ENCODE measurements around the gene ENPP4. TPM values are rescaled to one million over a fixed set of nuclear protein-coding genes. Genes with fewer than 3 reads are reported as not detected.
A peak's percentile ranks its signal among the peaks of the same experiment; 100 is the strongest.
"Not testable (repeated sequence)": the region's sequence is repeated elsewhere in the genome, so short reads cannot be mapped to it uniquely, and the experiment has no call there.

Gene ENPP4
- total RNA-seq, 1 donor from 2014 or later, result 3.1 TPM

DNA sequence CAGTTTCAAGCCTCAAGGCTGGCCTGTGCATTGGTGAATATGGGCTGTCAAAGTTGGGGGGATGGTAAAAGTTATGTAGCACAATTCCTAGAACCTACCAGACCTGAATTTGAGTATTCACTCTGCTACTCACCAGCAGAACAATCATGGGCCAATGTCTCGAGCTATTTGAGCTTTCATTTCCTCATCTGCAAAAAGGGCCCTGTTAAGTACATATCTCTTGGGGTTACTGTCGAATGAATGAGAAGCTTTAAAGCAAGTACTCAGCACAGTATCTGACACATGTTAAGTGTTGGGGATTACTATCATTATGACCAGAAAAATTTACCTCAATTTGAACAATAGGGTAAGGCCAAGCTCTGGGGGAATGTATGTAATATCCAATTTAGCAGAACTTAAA, 13.5 kb upstream of the ENPP4 start:
- Mint-ChIP-seq H3K27me3 (ENCODE audit: unreplicated experiment) (peaks cover 4% of the 10 kb centered on the region), H3K4me1 (ENCODE audit: low read depth, unreplicated experiment) (no peaks in the 10 kb centered on the region), H3K36me3 (ENCODE audit: unreplicated experiment) (no peaks in the 10 kb centered on the region), H3K27ac (ENCODE audit: unreplicated experiment) (no peak overlapping the region), H3K9me3 (ENCODE audit: unreplicated experiment) (no peaks in the 10 kb centered on the region), H3K4me3 (ENCODE audit: unreplicated experiment) (no peak overlapping the region)
- no peak for TF ChIP-seq CTCF (IDR thresholded peaks at IDR 0.05; ENCODE audit: partially characterized antibody, unreplicated experiment)
- no peak for DNase-seq

DNA sequence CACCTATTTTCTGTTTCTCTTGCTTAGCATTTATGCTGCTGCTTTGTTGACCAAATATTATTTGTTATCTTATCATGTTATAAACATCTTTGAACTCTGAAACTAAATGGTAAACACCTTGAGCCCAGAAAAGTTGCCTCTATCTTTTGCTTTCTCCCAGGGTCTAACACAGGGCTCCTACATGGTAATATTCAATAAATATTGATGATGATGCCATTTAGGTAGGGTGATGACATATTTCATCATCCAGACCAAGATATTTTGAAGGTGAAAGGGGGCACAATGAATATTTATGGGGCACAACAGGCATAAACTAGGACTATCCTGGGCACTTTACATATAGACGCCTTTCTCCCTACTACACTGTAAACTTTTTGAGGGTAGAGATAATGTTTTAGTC, 11.6 kb upstream of the ENPP4 start:
- H3K27ac Mint-ChIP-seq (ENCODE audit: unreplicated experiment), result no peak overlapping the region
- H3K4me1 Mint-ChIP-seq (ENCODE audit: low read depth, unreplicated experiment), result no peaks in the 10 kb centered on the region
- peaks cover 2% of the 10 kb centered on the region for H3K27me3 Mint-ChIP-seq (ENCODE audit: unreplicated experiment)
- H3K36me3 Mint-ChIP-seq (ENCODE audit: unreplicated experiment), result no peaks in the 10 kb centered on the region
- no peak for DNase-seq
- H3K9me3 Mint-ChIP-seq (ENCODE audit: unreplicated experiment), result no peaks in the 10 kb centered on the region
- TF ChIP-seq CTCF (IDR thresholded peaks at IDR 0.05; ENCODE audit: partially characterized antibody, unreplicated experiment), result no peak
- H3K4me3 Mint-ChIP-seq (ENCODE audit: unreplicated experiment), result no peak overlapping the region

- no peak overlapping the region for H3K4me3 Mint-ChIP-seq (ENCODE audit: unreplicated experiment)
- TF ChIP-seq CTCF (IDR thresholded peaks at IDR 0.05; ENCODE audit: partially characterized antibody, unreplicated experiment), result no peak
- no peaks in the 10 kb centered on the region for H3K9me3 Mint-ChIP-seq (ENCODE audit: unreplicated experiment)
- peaks cover 2% of the 10 kb centered on the region for H3K27me3 Mint-ChIP-seq (ENCODE audit: unreplicated experiment)
- no peaks in the 10 kb centered on the region for H3K4me1 Mint-ChIP-seq (ENCODE audit: low read depth, unreplicated experiment)
- no peaks in the 10 kb centered on the region for H3K36me3 Mint-ChIP-seq (ENCODE audit: unreplicated experiment)
- no peak overlapping the region for H3K27ac Mint-ChIP-seq (ENCODE audit: unreplicated experiment)
- DNase-seq, result no peak
These were observed 11.0 kb upstream of the ENPP4 start for GRCh38 chr6:46118836-46119235.

DNA sequence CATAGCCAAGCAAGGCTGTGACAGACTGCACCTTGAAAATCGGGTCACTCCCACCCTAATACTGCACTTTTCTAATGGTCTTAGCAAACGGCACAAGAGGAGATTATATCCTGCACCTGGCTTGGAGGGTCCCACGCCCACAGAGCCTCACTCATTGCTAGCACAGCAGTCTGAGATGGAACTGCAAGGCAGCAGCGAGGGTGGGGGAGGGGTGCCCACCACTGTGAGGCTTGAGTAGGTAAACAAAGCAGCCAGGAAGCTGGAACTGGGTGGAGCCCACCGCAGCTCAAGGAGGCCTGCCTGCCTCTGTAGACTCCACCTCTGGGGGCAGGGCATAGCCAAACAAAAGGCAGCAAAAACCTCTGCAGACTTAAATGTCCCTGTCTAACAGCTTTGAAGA, 10.1 kb upstream of the ENPP4 start:
- not testable (repeated sequence) for H3K4me1 Mint-ChIP-seq (ENCODE audit: low read depth, unreplicated experiment); H3K9me3 Mint-ChIP-seq (ENCODE audit: unreplicated experiment); DNase-seq; H3K27ac Mint-ChIP-seq (ENCODE audit: unreplicated experiment); H3K4me3 Mint-ChIP-seq (ENCODE audit: unreplicated experiment); H3K27me3 Mint-ChIP-seq (ENCODE audit: unreplicated experiment); H3K36me3 Mint-ChIP-seq (ENCODE audit: unreplicated experiment)

GRCh38 chr6:46128476-46128875, 1.3 kb upstream of the ENPP4 start:
- Mint-ChIP-seq H3K4me3 (ENCODE audit: unreplicated experiment) (no peak overlapping the region), H3K9me3 (ENCODE audit: unreplicated experiment) (no peaks in the 10 kb centered on the region), H3K27me3 (ENCODE audit: unreplicated experiment) (no peaks in the 10 kb centered on the region), H3K36me3 (ENCODE audit: unreplicated experiment) (no peaks in the 10 kb centered on the region), H3K27ac (ENCODE audit: unreplicated experiment) (no peak overlapping the region), H3K4me1 (ENCODE audit: low read depth, unreplicated experiment) (no peaks in the 10 kb centered on the region)
- no peak for TF ChIP-seq CTCF (IDR thresholded peaks at IDR 0.05; ENCODE audit: partially characterized antibody, unreplicated experiment)
- DNase-seq, result no peak

- Mint-ChIP-seq H3K4me3 (ENCODE audit: unreplicated experiment) (peak overlapping the region; percentile 95), H3K27me3 (ENCODE audit: unreplicated experiment) (no peaks in the 10 kb centered on the region), H3K36me3 (ENCODE audit: unreplicated experiment) (no peaks in the 10 kb centered on the region), H3K27ac (ENCODE audit: unreplicated experiment) (no peak overlapping the region), H3K4me1 (ENCODE audit: low read depth, unreplicated experiment) (no peaks in the 10 kb centered on the region), H3K9me3 (ENCODE audit: unreplicated experiment) (no peaks in the 10 kb centered on the region)
- TF ChIP-seq CTCF (IDR thresholded peaks at IDR 0.05; ENCODE audit: partially characterized antibody, unreplicated experiment), result no peak
- DNase-seq, result no peak
These were observed 529 bp upstream of the ENPP4 start for GRCh38 chr6:46129291-46129628.
